HG03066 (cell line): Measurements from ENCODE around the gene SERGEF.
"Not testable (repeated sequence)": the region's sequence is repeated elsewhere in the genome, so short reads cannot be mapped to it uniquely, and the experiment has no call there.

ENCODE experiments used
- ATAC-seq: cut with Tn5 transposase; IDR thresholded peaks from one replicate; pipeline ENCODE4 v1.9.1; 2021; ENCODE audit warnings: low read depth; ENCODE audit not compliant: unreplicated experiment

SERGEF gene

GRCh38 chr11:18001191-18001590 lies 11.7 kb downstream of the SERGEF start:
- no peak for ATAC-seq

- ATAC-seq: peak; percentile 85
Measured at GRCh38 chr11:18000760-18001159, 12.1 kb downstream of the SERGEF start.

GRCh38 chr11:18000128-18000527 lies 12.7 kb downstream of the SERGEF start:
- not testable (repeated sequence) for ATAC-seq

GRCh38 chr11:17992916-17993315 lies 19.9 kb downstream of the SERGEF start:
- ATAC-seq: no peak

GRCh38 chr11:17991783-17992433 lies 20.9 kb downstream of the SERGEF start:
- peak; percentile 89 for ATAC-seq

- ATAC-seq: no peak
Measured at GRCh38 chr11:17989306-17989705, 23.5 kb downstream of the SERGEF start.

- no peak for ATAC-seq
Measured at GRCh38 chr11:17988465-17988864, 24.4 kb downstream of the SERGEF start.

GRCh38 chr11:17987826-17988225 lies 25.0 kb downstream of the SERGEF start:
- no peak for ATAC-seq

- no peak for ATAC-seq
Measured at GRCh38 chr11:17986711-17987220, 26.1 kb downstream of the SERGEF start.

- ATAC-seq: no peak
Measured at GRCh38 chr11:17986007-17986710, 26.7 kb downstream of the SERGEF start.

- ATAC-seq: no peak
Measured at GRCh38 chr11:17985517-17985916, 27.3 kb downstream of the SERGEF start.

GRCh38 chr11:17983569-17983968 lies 29.3 kb downstream of the SERGEF start:
- no peak for ATAC-seq

GRCh38 chr11:17979770-17980371 lies 33.0 kb downstream of the SERGEF start:
- no peak for ATAC-seq

GRCh38 chr11:17978553-17979287 lies 34.1 kb downstream of the SERGEF start:
- no peak for ATAC-seq

GRCh38 chr11:17976651-17977050 lies 36.2 kb downstream of the SERGEF start:
- ATAC-seq: no peak

GRCh38 chr11:17974246-17974645 lies 38.6 kb downstream of the SERGEF start:
- ATAC-seq: no peak

- ATAC-seq: no peak
Measured at GRCh38 chr11:17972987-17973386, 39.9 kb downstream of the SERGEF start.

- ATAC-seq: no peak
Measured at GRCh38 chr11:17968206-17968605, 44.6 kb downstream of the SERGEF start.

- ATAC-seq: no peak
Measured at GRCh38 chr11:17967661-17968060, 45.2 kb downstream of the SERGEF start.

- no peak for ATAC-seq
Measured at GRCh38 chr11:17960091-17960490, 52.8 kb downstream of the SERGEF start.

GRCh38 chr11:17958446-17958845 lies 54.4 kb downstream of the SERGEF start:
- no peak for ATAC-seq
